Measurements from ENCODE around the gene CYP11A1. TPM values are rescaled to one million over a fixed set of nuclear protein-coding genes. Genes with fewer than 3 reads are reported as not detected.
A peak's percentile ranks its signal among the peaks of the same experiment; 100 is the strongest.

CYP11A1 gene
- polyA plus RNA-seq, 3 donors: not detected

DNA sequence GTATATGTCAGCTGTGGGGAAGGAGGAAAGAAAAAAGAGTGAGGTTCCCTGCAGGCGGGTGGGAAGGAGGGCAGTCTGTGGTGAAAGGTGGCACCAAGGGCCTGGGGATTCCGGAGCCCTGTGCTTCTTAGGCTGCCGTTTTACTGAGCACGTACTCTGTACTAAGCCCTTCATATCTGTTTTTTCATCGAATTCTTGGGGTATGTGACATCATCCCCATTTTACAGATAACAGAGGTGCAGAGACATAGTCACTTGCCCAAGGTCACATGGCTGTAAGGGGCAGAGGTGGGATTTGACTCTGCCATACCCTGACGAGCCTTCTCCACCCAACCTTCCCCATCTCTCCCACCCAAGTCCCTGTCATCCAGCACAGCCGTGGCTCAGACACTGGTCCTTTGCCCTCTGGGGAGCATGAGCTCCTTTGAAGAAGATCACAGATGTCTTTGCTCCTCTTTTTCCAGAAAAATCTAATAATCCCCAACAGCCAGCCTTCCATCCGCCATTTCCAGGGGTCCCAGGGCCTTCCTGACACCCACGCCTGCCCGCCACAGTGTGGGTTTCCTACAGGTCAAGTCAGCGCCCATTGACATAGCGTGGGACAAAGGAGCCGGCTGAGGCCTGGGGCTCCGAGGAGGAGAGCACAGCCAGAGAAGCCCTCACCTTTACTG is 24.2 kb downstream of the CYP11A1 start:
- H3K9ac ChIP-seq (ENCODE audit: insufficient read depth, low read length, poor library complexity, severe bottlenecking): no peak overlapping the region
- 95% methylated on average over 8 of the region's 14 CpGs for WGBS (ENCODE audit: insufficient coverage)
- no peak overlapping the region for H2AFZ ChIP-seq (ENCODE audit: insufficient read depth, low read depth, low read length, poor library complexity, severe bottlenecking)
- no peaks in the 10 kb centered on the region for H4K20me1 ChIP-seq (ENCODE audit: insufficient read depth, low read length)
- Mint-ChIP-seq H3K4me1 (peaks cover 20% of the 10 kb centered on the region), H3K27ac (no peak overlapping the region), H3K4me3 (no peak overlapping the region), H3K36me3 (no peaks in the 10 kb centered on the region), H3K9me3 (no peaks in the 10 kb centered on the region), H3K27me3 (ENCODE audit: low read depth in 3 of 3) (peaks cover 2 to 8% (median 6%) of the 10 kb centered on the region in 3 donors)
- no peak overlapping the region for H3K4me3 ChIP-seq (replicated peaks in 1 of 3; ENCODE audit: low read depth in 2 of 3, low read length in 3 of 3)
- no peaks in the 10 kb centered on the region for H3K36me3 ChIP-seq (replicated peaks in 1 of 2; ENCODE audit: control insufficient read depth in 1 of 2, insufficient read depth in 2 of 2, low read length in 2 of 2)
- intact Hi-C loops (cut with micrococcal nuclease): no loop called here
- H3K4me1 ChIP-seq (ENCODE audit: control insufficient read depth in 1 of 2, insufficient read depth in 2 of 2, low read length in 2 of 2): peaks cover 13 to 18% of the 10 kb centered on the region in 2 donors
- H3K27ac ChIP-seq (ENCODE audit: low read depth in 1 of 2, low read length in 2 of 2): no peak overlapping the region
- H3K27me3 ChIP-seq (ENCODE audit: control insufficient read depth in 2 of 2, insufficient read depth in 2 of 2, low read length in 2 of 2): no peaks in the 10 kb centered on the region
- no peaks in the 10 kb centered on the region for H3K9me3 ChIP-seq (replicated peaks in 1 of 2; ENCODE audit: control insufficient read depth in 1 of 2, insufficient read depth in 1 of 2, low read length in 2 of 2)
- DNase-seq: no peak
- TF ChIP-seq, protein P1, sequence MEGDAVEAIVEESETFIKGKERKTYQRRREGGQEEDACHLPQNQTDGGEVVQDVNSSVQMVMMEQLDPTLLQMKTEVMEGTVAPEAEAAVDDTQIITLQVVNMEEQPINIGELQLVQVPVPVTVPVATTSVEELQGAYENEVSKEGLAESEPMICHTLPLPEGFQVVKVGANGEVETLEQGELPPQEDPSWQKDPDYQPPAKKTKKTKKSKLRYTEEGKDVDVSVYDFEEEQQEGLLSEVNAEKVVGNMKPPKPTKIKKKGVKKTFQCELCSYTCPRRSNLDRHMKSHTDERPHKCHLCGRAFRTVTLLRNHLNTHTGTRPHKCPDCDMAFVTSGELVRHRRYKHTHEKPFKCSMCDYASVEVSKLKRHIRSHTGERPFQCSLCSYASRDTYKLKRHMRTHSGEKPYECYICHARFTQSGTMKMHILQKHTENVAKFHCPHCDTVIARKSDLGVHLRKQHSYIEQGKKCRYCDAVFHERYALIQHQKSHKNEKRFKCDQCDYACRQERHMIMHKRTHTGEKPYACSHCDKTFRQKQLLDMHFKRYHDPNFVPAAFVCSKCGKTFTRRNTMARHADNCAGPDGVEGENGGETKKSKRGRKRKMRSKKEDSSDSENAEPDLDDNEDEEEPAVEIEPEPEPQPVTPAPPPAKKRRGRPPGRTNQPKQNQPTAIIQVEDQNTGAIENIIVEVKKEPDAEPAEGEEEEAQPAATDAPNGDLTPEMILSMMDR (IDR thresholded peaks at IDR 0.05): no peak
- H3K79me2 ChIP-seq (ENCODE audit: insufficient read depth, low read length): no peaks in the 10 kb centered on the region
- no peak overlapping the region for H3K4me2 ChIP-seq (replicated peaks; ENCODE audit: extremely low read depth, low read length, poor library complexity, severe bottlenecking)

DNA sequence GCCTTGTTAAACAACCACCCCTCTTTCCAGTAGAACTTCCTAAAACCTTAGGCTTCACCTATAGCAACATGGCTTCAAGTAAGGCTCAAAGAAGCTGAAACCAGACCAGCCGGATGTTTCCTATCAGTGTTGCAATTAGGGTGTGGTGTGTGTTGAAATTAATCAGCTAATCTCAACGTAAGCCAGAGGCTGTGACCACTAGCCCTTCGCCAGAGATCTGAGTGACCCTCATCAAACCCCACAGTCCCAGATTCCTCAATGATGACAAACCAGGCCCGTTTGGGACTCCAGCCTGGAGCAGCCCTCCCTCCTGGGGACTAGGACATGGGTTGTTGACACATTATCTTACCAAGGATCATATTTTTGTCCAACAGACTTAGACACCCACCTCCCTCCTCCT is 27.3 kb downstream of the CYP11A1 start:
- H4K20me1 ChIP-seq (ENCODE audit: insufficient read depth, low read length): no peaks in the 10 kb centered on the region
- H3K27ac Mint-ChIP-seq: no peak overlapping the region
- TF ChIP-seq, protein P1 (IDR thresholded peaks at IDR 0.05): no peak
- H3K36me3 Mint-ChIP-seq: no peaks in the 10 kb centered on the region
- peaks cover 0 to 11% (median 7%) of the 10 kb centered on the region in 3 donors for H3K27me3 Mint-ChIP-seq (ENCODE audit: low read depth in 3 of 3)
- peak overlapping the region in 1 of 2 donors; percentile 33 for H3K4me3 Mint-ChIP-seq
- H3K4me1 ChIP-seq (ENCODE audit: control insufficient read depth in 1 of 2, insufficient read depth in 2 of 2, low read length in 2 of 2): peaks cover 13 to 18% of the 10 kb centered on the region in 2 donors
- peaks cover 21% of the 10 kb centered on the region for H3K4me1 Mint-ChIP-seq
- no peak for DNase-seq
- H3K9me3 Mint-ChIP-seq: peaks cover 0 to 2% (median 0%) of the 10 kb centered on the region in 7 donors
- WGBS (ENCODE audit: insufficient coverage): no CpG with 5 or more reads among the region's 4 CpGs
- H2AFZ ChIP-seq (ENCODE audit: insufficient read depth, low read depth, low read length, poor library complexity, severe bottlenecking): no peak overlapping the region
- intact Hi-C loops (cut with micrococcal nuclease): no loop called here
- peak overlapping the region; percentile 10 for H3K9ac ChIP-seq (ENCODE audit: insufficient read depth, low read length, poor library complexity, severe bottlenecking)
- no peaks in the 10 kb centered on the region for H3K79me2 ChIP-seq (ENCODE audit: insufficient read depth, low read length)
- H3K27ac ChIP-seq (ENCODE audit: low read depth in 1 of 2, low read length in 2 of 2): no peak overlapping the region
- peak overlapping the region; percentile 23 for H3K4me2 ChIP-seq (replicated peaks; ENCODE audit: extremely low read depth, low read length, poor library complexity, severe bottlenecking)
- no peaks in the 10 kb centered on the region for H3K27me3 ChIP-seq (ENCODE audit: control insufficient read depth in 2 of 2, insufficient read depth in 2 of 2, low read length in 2 of 2)
- H3K9me3 ChIP-seq (replicated peaks in 1 of 2; ENCODE audit: control insufficient read depth in 1 of 2, insufficient read depth in 1 of 2, low read length in 2 of 2): peaks cover 0 to under 1% of the 10 kb centered on the region in 2 donors
- H3K36me3 ChIP-seq (replicated peaks in 1 of 2; ENCODE audit: control insufficient read depth in 1 of 2, insufficient read depth in 2 of 2, low read length in 2 of 2): no peaks in the 10 kb centered on the region
- no peak overlapping the region for H3K4me3 ChIP-seq (replicated peaks in 1 of 3; ENCODE audit: low read depth in 2 of 3, low read length in 3 of 3)
